ENCODE results near the gene COL20A1. TPM values are rescaled to one million over a fixed set of nuclear protein-coding genes. Genes with fewer than 3 reads are reported as not detected.

The COL20A1 gene
- total RNA-seq, 3 donors from 2014 or later = not detected

DNA sequence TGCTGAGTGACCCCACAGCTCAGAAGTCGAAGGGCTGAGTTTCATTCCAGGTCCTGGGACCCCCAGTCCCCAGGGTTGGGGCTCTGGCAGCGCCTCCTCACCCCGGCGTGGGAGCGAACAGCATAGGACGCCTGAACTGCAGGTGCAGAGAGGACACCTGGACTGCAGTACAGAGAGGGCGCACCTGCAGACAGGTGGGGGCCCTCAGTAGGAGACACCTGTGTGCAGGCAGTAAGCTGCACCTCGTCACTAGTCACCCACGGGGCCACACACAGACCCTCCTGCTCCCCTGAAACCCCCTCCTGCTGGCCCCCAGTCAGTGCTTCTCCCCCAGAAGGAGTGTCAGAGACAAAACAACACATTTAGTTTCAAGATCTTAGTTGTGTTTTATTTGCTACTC lies 30.1 kb upstream of the COL20A1 start:
- no peak overlapping the region for H3K4me3 ChIP-seq
- H3K36me3 ChIP-seq (ENCODE audit: low read depth) = no peaks in the 10 kb centered on the region
- no peak for TF ChIP-seq CTCF (IDR thresholded peaks at IDR 0.05)
- DNase-seq (no peak), ATAC-seq (no peak)
- intact Hi-C loops (cut with DNase I, micrococcal nuclease) = no loop called here
- H3K4me1 ChIP-seq (ENCODE audit: low read depth) = no peaks in the 10 kb centered on the region
- H3K9me3 ChIP-seq = no peaks in the 10 kb centered on the region

DNA sequence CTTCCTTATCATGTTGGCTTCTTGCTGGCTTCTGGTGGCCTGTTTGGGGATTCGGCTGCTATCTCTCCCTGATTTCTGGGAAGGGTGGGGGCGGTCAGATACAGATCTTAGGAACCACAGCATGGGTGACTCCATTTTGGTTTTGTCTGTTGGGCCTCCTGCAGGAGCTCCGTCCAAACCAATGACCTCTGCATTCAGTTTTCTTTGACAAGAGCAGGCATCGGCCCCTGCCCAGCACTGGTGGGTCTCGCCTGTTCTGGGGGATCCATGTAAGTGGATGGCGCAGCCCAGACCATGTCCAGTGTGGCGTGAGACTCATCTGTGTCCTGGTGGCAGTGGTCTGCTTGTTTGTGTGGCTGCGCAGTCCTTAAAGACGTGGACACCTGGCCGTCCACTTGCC lies 29.0 kb upstream of the COL20A1 start:
- no peaks in the 10 kb centered on the region for H3K9me3 ChIP-seq
- no peaks in the 10 kb centered on the region for H3K4me1 ChIP-seq (ENCODE audit: low read depth)
- ATAC-seq (no peak), DNase-seq (no peak)
- no peak for TF ChIP-seq CTCF (IDR thresholded peaks at IDR 0.05)
- no peaks in the 10 kb centered on the region for H3K36me3 ChIP-seq (ENCODE audit: low read depth)
- H3K4me3 ChIP-seq = no peak overlapping the region
- intact Hi-C loops (cut with DNase I, micrococcal nuclease) = no loop called here

GRCh38 chr20:63264519-63264918 lies 28.5 kb upstream of the COL20A1 start:
- Histone ChIP-seq H3K9me3 (no peaks in the 10 kb centered on the region), H3K4me3 (no peak overlapping the region), H3K4me1 (ENCODE audit: low read depth) (no peaks in the 10 kb centered on the region), H3K36me3 (ENCODE audit: low read depth) (no peaks in the 10 kb centered on the region)
- intact Hi-C loops (cut with DNase I, micrococcal nuclease) = no loop called here
- ATAC-seq (no peak), DNase-seq (no peak)
- TF ChIP-seq CTCF (IDR thresholded peaks at IDR 0.05) = no peak

GRCh38 chr20:63265891-63266515 lies 27.0 kb upstream of the COL20A1 start:
- DNase-seq (no peak), ATAC-seq (no peak)
- intact Hi-C loops (cut with DNase I, micrococcal nuclease) = no loop called here
- no peaks in the 10 kb centered on the region for H3K4me1 ChIP-seq (ENCODE audit: low read depth)
- no peaks in the 10 kb centered on the region for H3K9me3 ChIP-seq
- no peaks in the 10 kb centered on the region for H3K36me3 ChIP-seq (ENCODE audit: low read depth)
- TF ChIP-seq CTCF (IDR thresholded peaks at IDR 0.05) = no peak
- no peak overlapping the region for H3K4me3 ChIP-seq

- no peaks in the 10 kb centered on the region for H3K4me1 ChIP-seq (ENCODE audit: low read depth)
- no peak overlapping the region for H3K4me3 ChIP-seq
- H3K36me3 ChIP-seq (ENCODE audit: low read depth) = no peaks in the 10 kb centered on the region
- TF ChIP-seq CTCF (IDR thresholded peaks at IDR 0.05) = no peak
- intact Hi-C loops (cut with DNase I, micrococcal nuclease) = no loop called here
- DNase-seq (no peak), ATAC-seq (no peak)
- no peaks in the 10 kb centered on the region for H3K9me3 ChIP-seq
Observed at GRCh38 chr20:63267691-63268090, 25.3 kb upstream of the COL20A1 start.

DNA sequence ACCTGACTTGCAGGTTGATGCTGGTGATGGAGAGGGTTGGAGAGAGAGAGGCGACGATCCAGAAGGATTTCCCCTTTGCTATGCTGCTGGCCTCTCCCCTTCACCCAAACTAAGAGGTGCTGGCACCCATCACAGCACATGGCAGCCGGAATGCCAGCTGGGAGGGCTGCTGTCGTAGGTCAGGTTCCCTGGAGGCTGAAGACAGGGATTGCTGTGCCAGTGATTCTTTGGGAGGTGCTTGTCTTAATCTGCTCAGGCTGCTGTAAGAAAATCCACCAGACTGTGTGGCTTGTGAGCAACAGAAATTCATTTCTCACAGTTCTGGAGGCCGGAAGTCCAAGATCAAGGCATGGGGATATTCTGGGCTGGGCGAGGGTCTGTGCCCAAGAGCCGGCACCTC lies 24.7 kb upstream of the COL20A1 start:
- intact Hi-C loops (cut with DNase I, micrococcal nuclease) = no loop called here
- DNase-seq = no peak
- TF ChIP-seq CTCF (IDR thresholded peaks at IDR 0.05) = no peak
- no peaks in the 10 kb centered on the region for H3K9me3 ChIP-seq
- H3K4me1 ChIP-seq (ENCODE audit: low read depth) = peaks cover under 1% of the 10 kb centered on the region
- H3K36me3 ChIP-seq (ENCODE audit: low read depth) = no peaks in the 10 kb centered on the region
- H3K4me3 ChIP-seq = no peak overlapping the region
- no peak for ATAC-seq
